Measurements from ENCODE around the gene LHFPL6.
A peak's percentile ranks its signal among the peaks of the same experiment; 100 is the strongest.

Gene LHFPL6

GRCh38 chr13:39612023-39612637 lies 9.1 kb upstream of the LHFPL6 start:
- DNase-seq (ENCODE audit: low spot score) (no peak), ATAC-seq (ENCODE audit: low read depth) (no peak)
- peak; percentile 82 for TF ChIP-seq CTCF (IDR thresholded peaks at IDR 0.05; ENCODE audit: poor library complexity, severe bottlenecking)
- Histone ChIP-seq H3K9me3 (ENCODE audit: severe bottlenecking) (no peaks in the 10 kb centered on the region), H3K27ac (ENCODE audit: poor library complexity, severe bottlenecking) (no peak overlapping the region), H3K27me3 (ENCODE audit: insufficient read depth, poor library complexity, severe bottlenecking) (no peaks in the 10 kb centered on the region), H3K36me3 (ENCODE audit: low read depth) (no peaks in the 10 kb centered on the region), H3K4me3 (ENCODE audit: severe bottlenecking) (no peak overlapping the region), H3K4me1 (ENCODE audit: insufficient read depth, poor library complexity, severe bottlenecking) (no peaks in the 10 kb centered on the region)

GRCh38 chr13:39607876-39608275 lies 4.9 kb upstream of the LHFPL6 start:
- DNase-seq (ENCODE audit: low spot score) = no peak
- TF ChIP-seq CTCF (IDR thresholded peaks at IDR 0.05; ENCODE audit: poor library complexity, severe bottlenecking) = no peak
- no peak for ATAC-seq (ENCODE audit: low read depth)
- Histone ChIP-seq H3K27me3 (ENCODE audit: insufficient read depth, poor library complexity, severe bottlenecking) (no peaks in the 10 kb centered on the region), H3K4me1 (ENCODE audit: insufficient read depth, poor library complexity, severe bottlenecking) (no peaks in the 10 kb centered on the region), H3K9me3 (ENCODE audit: severe bottlenecking) (no peaks in the 10 kb centered on the region), H3K36me3 (ENCODE audit: low read depth) (no peaks in the 10 kb centered on the region), H3K4me3 (ENCODE audit: severe bottlenecking) (no peak overlapping the region), H3K27ac (ENCODE audit: poor library complexity, severe bottlenecking) (no peak overlapping the region)

GRCh38 chr13:39605677-39606320 lies 2.8 kb upstream of the LHFPL6 start:
- H3K27me3 ChIP-seq (ENCODE audit: insufficient read depth, poor library complexity, severe bottlenecking) = no peaks in the 10 kb centered on the region
- no peak for TF ChIP-seq CTCF (IDR thresholded peaks at IDR 0.05; ENCODE audit: poor library complexity, severe bottlenecking)
- ATAC-seq (ENCODE audit: low read depth) = no peak

GRCh38 chr13:39604756-39605155 lies 1.8 kb upstream of the LHFPL6 start:
- no peak for TF ChIP-seq CTCF (IDR thresholded peaks at IDR 0.05; ENCODE audit: poor library complexity, severe bottlenecking)
- peaks cover 12% of the 10 kb centered on the region for H3K4me1 ChIP-seq (ENCODE audit: insufficient read depth, poor library complexity, severe bottlenecking)
- no peaks in the 10 kb centered on the region for H3K9me3 ChIP-seq (ENCODE audit: severe bottlenecking)
- H3K36me3 ChIP-seq (ENCODE audit: low read depth) = no peaks in the 10 kb centered on the region
- H3K27ac ChIP-seq (ENCODE audit: poor library complexity, severe bottlenecking) = no peak overlapping the region
- DNase-seq (ENCODE audit: low spot score) = no peak
- H3K27me3 ChIP-seq (ENCODE audit: insufficient read depth, poor library complexity, severe bottlenecking) = no peaks in the 10 kb centered on the region
- ATAC-seq (ENCODE audit: low read depth) = no peak
- H3K4me3 ChIP-seq (ENCODE audit: severe bottlenecking) = no peak overlapping the region

More at GRCh38 chr13:39605677-39606320, 2.8 kb upstream of the LHFPL6 start:
- no peaks in the 10 kb centered on the region for H3K36me3 ChIP-seq (ENCODE audit: low read depth)
- peaks cover 6% of the 10 kb centered on the region for H3K4me1 ChIP-seq (ENCODE audit: insufficient read depth, poor library complexity, severe bottlenecking)
- H3K4me3 ChIP-seq (ENCODE audit: severe bottlenecking) = no peak overlapping the region
- DNase-seq (ENCODE audit: low spot score) = no peak
- no peak overlapping the region for H3K27ac ChIP-seq (ENCODE audit: poor library complexity, severe bottlenecking)
- H3K9me3 ChIP-seq (ENCODE audit: severe bottlenecking) = no peaks in the 10 kb centered on the region

GRCh38 chr13:39603424-39603947 lies 493 bp upstream of the LHFPL6 start:
- peak; percentile 41 for ATAC-seq (ENCODE audit: low read depth)
- Histone ChIP-seq H3K4me3 (ENCODE audit: severe bottlenecking) (peak overlapping the region; percentile 68), H3K9me3 (ENCODE audit: severe bottlenecking) (no peaks in the 10 kb centered on the region), H3K27me3 (ENCODE audit: insufficient read depth, poor library complexity, severe bottlenecking) (no peaks in the 10 kb centered on the region), H3K36me3 (ENCODE audit: low read depth) (0 out of 2 replicates have a peak, but pooled peaks cover 5% of the 10 kb centered on the region), H3K4me1 (ENCODE audit: insufficient read depth, poor library complexity, severe bottlenecking) (peaks cover 21% of the 10 kb centered on the region), H3K27ac (ENCODE audit: poor library complexity, severe bottlenecking) (peak overlapping the region; percentile 50)
- no peak for DNase-seq (ENCODE audit: low spot score)
- TF ChIP-seq CTCF (IDR thresholded peaks at IDR 0.05; ENCODE audit: poor library complexity, severe bottlenecking) = no peak
